IMR-90 (cell line): ENCODE measurements around the gene TRIM75. TPM values are rescaled to one million over a fixed set of nuclear protein-coding genes. Genes with fewer than 3 reads are reported as not detected.

ENCODE experiments used
- ATAC-seq: fragments of 200-7000 bp; cut with Tn5 transposase; 2 replicates; pipeline ENCODE4 v1.9.1; 2020; ENCODE audit warnings: low read depth, mild to moderate bottlenecking, moderate library complexity
- BruUV-seq: library from RNA; stranded (reverse); fragments of 400-500 nt; replicated peaks from 2 replicates; lab custom pipeline; 2021; lab: Mats Ljungman, UMichigan
- CTCF ChIA-PET: fragments of 300-600 bp; formaldehyde crosslinking; extraction: SDS; loops from one replicate; lab custom pipeline; 2021; ENCODE audit warnings: antibody characterized with exemption; lab: Yijun Ruan, JAX
- POLR2A ChIA-PET: fragments of 300-600 bp; sonication (Branson Sonifier 250); formaldehyde crosslinking; loops from one replicate; lab custom pipeline; 2022; ENCODE audit warnings: antibody characterized with exemption; ENCODE audit not compliant: unreplicated experiment; lab: Charles Lee
- DNase-seq: peaks from one replicate; pipeline ENCODE4 v3.0.0; 2013
- H2AFZ ChIP-seq: replicated peaks from 2 replicates; pipeline ENCODE3; 2013; ENCODE audit warnings: low read length, mild to moderate bottlenecking; ENCODE audit not compliant: poor library complexity
- H2AK5ac ChIP-seq: 2 replicates; pipeline ENCODE4 v1.6.1; 2013; ENCODE audit warnings: low read depth, low read length, inconsistent platforms
- H2AK9ac ChIP-seq: replicated peaks from 2 replicates; pipeline ENCODE3; 2013; ENCODE audit warnings: mild to moderate bottlenecking, low read depth, low read length, moderate library complexity; ENCODE audit not compliant: poor library complexity
- H2BK120ac ChIP-seq: 2 replicates; pipeline ENCODE4 v1.6.1; 2013; ENCODE audit warnings: low read depth, low read length, inconsistent platforms
- H2BK15ac ChIP-seq: 3 replicates; pipeline ENCODE4 v1.6.1; 2013; ENCODE audit warnings: low read depth, low read length, inconsistent platforms
- H2BK20ac ChIP-seq: 2 replicates; pipeline ENCODE4 v1.6.1; 2013; ENCODE audit warnings: low read depth, mild to moderate bottlenecking, inconsistent platforms, low read length, moderate library complexity
- H2BK5ac ChIP-seq: 2 replicates; pipeline ENCODE4 v1.6.1; 2013; ENCODE audit warnings: mild to moderate bottlenecking, low read depth, low read length, inconsistent platforms; ENCODE audit not compliant: poor library complexity, severe bottlenecking
- H3K14ac ChIP-seq: replicated peaks from 2 replicates; pipeline ENCODE4 v1.6.1; 2013; ENCODE audit warnings: low read depth, low read length, inconsistent platforms
- H3K18ac ChIP-seq: 2 replicates; pipeline ENCODE4 v1.6.1; 2013; ENCODE audit warnings: low read depth, low read length, control low read depth
- H3K23ac ChIP-seq: 2 replicates; pipeline ENCODE4 v1.6.1; 2013; ENCODE audit warnings: low read depth, low read length, inconsistent platforms
- H3K27ac ChIP-seq: 2 replicates; pipeline ENCODE4 v1.5.1; 2013; ENCODE audit warnings: mild to moderate bottlenecking, control low read depth, low read length; ENCODE audit not compliant: insufficient read depth
- H3K27me3 ChIP-seq: 2 replicates; pipeline ENCODE4 v1.6.1; 2013; ENCODE audit warnings: low read length; ENCODE audit not compliant: control insufficient read depth, insufficient read depth
- H3K36me3 ChIP-seq: 2 replicates; pipeline ENCODE4 v1.6.1; 2013; ENCODE audit warnings: low read length, mixed read lengths; ENCODE audit not compliant: control insufficient read depth, insufficient read depth
- H3K4ac ChIP-seq: 2 replicates; pipeline ENCODE4 v1.6.1; 2013; ENCODE audit warnings: low read depth, low read length, inconsistent platforms
- H3K4me1 ChIP-seq: 2 replicates; pipeline ENCODE4 v1.6.1; 2013; ENCODE audit warnings: low read length, mixed read lengths; ENCODE audit not compliant: control insufficient read depth, insufficient read depth
- H3K4me2 ChIP-seq: 2 replicates; pipeline ENCODE4 v1.6.1; 2013; ENCODE audit warnings: low read depth, mild to moderate bottlenecking, control low read depth, low read length, moderate library complexity
- H3K4me3 ChIP-seq: 2 replicates; pipeline ENCODE4 v1.5.1; 2013; ENCODE audit warnings: low read depth, mild to moderate bottlenecking, control low read depth, low read length, moderate library complexity; ENCODE audit not compliant: insufficient read depth
- H3K56ac ChIP-seq: 2 replicates; pipeline ENCODE4 v1.6.1; 2013; ENCODE audit warnings: low read length, inconsistent platforms; ENCODE audit not compliant: insufficient read depth; ENCODE audit errors: extremely low read depth
- H3K79me1 ChIP-seq, 2 experiments: 2 replicates each; pipeline ENCODE4 v1.6.1; 2013; ENCODE audit warnings: low read length in 2 of 2, inconsistent platforms in 1 of 2, low read depth in 1 of 2
- H3K9ac ChIP-seq: 2 replicates; pipeline ENCODE4 v1.6.1; 2013; ENCODE audit warnings: low read depth, low read length, control low read depth
- H3K9me1 ChIP-seq: 2 replicates; pipeline ENCODE4 v1.6.1; 2013; ENCODE audit warnings: low read length, inconsistent platforms; ENCODE audit not compliant: insufficient read depth
- H3K9me3 ChIP-seq: 2 replicates; pipeline ENCODE4 v1.6.1; 2013; ENCODE audit warnings: low read length; ENCODE audit not compliant: control insufficient read depth, insufficient read depth
- H4K20me1 ChIP-seq: 2 replicates; pipeline ENCODE4 v1.6.1; 2013; ENCODE audit warnings: low read length, inconsistent platforms; ENCODE audit not compliant: insufficient read depth
- H4K5ac ChIP-seq: 2 replicates; pipeline ENCODE4 v1.6.1; 2013; ENCODE audit warnings: mild to moderate bottlenecking, low read depth, low read length, control low read depth
- H4K8ac ChIP-seq, 2 experiments: 2 replicates each; pipeline ENCODE4 v1.6.1; 2013; ENCODE audit warnings: low read depth in 2 of 2, low read length in 2 of 2, control low read depth in 1 of 2, inconsistent platforms in 1 of 2
- H4K91ac ChIP-seq: 2 replicates; pipeline ENCODE4 v1.6.1; 2013; ENCODE audit warnings: low read depth, low read length, inconsistent platforms; ENCODE audit not compliant: insufficient read depth
- BHLHE40 ChIP-seq: fragments of 150-350 bp; IDR thresholded peaks from 2 replicates; pipeline ENCODE4 v1.6.1; 2016; ENCODE audit warnings: mild to moderate bottlenecking, low read depth, low read length
- CEBPB ChIP-seq: IDR thresholded peaks from 2 replicates; pipeline ENCODE4 v1.6.1; 2012; ENCODE audit warnings: low read depth, low read length, improper control_type of control experiment
- ELK1 ChIP-seq: fragments of 150-350 bp; IDR thresholded peaks from 2 replicates; pipeline ENCODE4 v1.6.1; 2016; ENCODE audit warnings: low read depth, mild to moderate bottlenecking, low read length, moderate library complexity, borderline replicate concordance
- FOS ChIP-seq: fragments of 150-350 bp; IDR thresholded peaks from 2 replicates; pipeline ENCODE4 v1.6.1; 2016; ENCODE audit warnings: low read depth, low read length
- MAFK ChIP-seq: IDR thresholded peaks from 2 replicates; pipeline ENCODE4 v1.6.1; 2012; ENCODE audit warnings: low read depth, low read length, improper control_type of control experiment
- MAZ ChIP-seq: IDR thresholded peaks from 2 replicates; pipeline ENCODE4 v1.6.1; 2012; ENCODE audit warnings: low read depth, mild to moderate bottlenecking, low read length, improper control_type of control experiment, moderate library complexity, borderline replicate concordance
- MXI1 ChIP-seq: IDR thresholded peaks from 2 replicates; pipeline ENCODE4 v1.6.1; 2012; ENCODE audit warnings: low read depth, mild to moderate bottlenecking, low read length, moderate library complexity, borderline replicate concordance
- NFE2L2 ChIP-seq: fragments of 150-350 bp; IDR thresholded peaks from 2 replicates; pipeline ENCODE4 v1.6.1; 2016; ENCODE audit warnings: low read depth, mild to moderate bottlenecking, low read length
- RAD21 ChIP-seq: IDR thresholded peaks from 2 replicates; pipeline ENCODE4 v1.6.1; 2012; ENCODE audit warnings: low read length, improper control_type of control experiment
- RCOR1 ChIP-seq: IDR thresholded peaks from 2 replicates; pipeline ENCODE4 v1.6.1; 2012; ENCODE audit warnings: mild to moderate bottlenecking, low read length, improper control_type of control experiment; ENCODE audit not compliant: insufficient replicate concordance
- RFX5 ChIP-seq: IDR thresholded peaks from 2 replicates; pipeline ENCODE4 v1.8.0; 2012; ENCODE audit warnings: low read depth, mild to moderate bottlenecking, low read length, moderate library complexity
- SMC3 ChIP-seq: fragments of 150-350 bp; IDR thresholded peaks from 2 replicates; pipeline ENCODE4 v1.6.1; 2016; ENCODE audit warnings: low read depth, mild to moderate bottlenecking, antibody characterized with exemption, low read length, moderate library complexity
- WGBS, 2 experiments: methylation state at CpG; one replicate each; pipeline versions ENCODE4 v1.1.5 to v1.1.7; 2013; ENCODE audit warnings: missing lambda C conversion rate in 2 of 2; ENCODE audit not compliant: insufficient read length in 1 of 2; ENCODE audit errors: extremely low coverage in 2 of 2; 5-methylcytosine and 5-hydroxymethylcytosine counted together
- dilution Hi-C: fragments of 300-500 bp; cut with HindIII; formaldehyde crosslinking; loops from one replicate; pipeline ENCODE4 v1.14.3; 2018; ENCODE audit warnings: low sequenced_read_pairs; ENCODE audit not compliant: unreplicated experiment
- in situ Hi-C: fragments of 300-500 bp; cut with MboI; formaldehyde crosslinking; loops from 3 replicates; pipeline ENCODE4 v1.14.3; 2019; ENCODE audit warnings: low sequenced_read_pairs, inconsistent platforms, mixed read lengths
- intact Hi-C: fragments of 100-400 bp; cut with micrococcal nuclease; formaldehyde crosslinking; loops from 2 replicates; pipeline ENCODE4 v1.10.0; 2022
- polyA plus RNA-seq, 3 experiments: library from polyadenylated mRNA; depleted of rRNA; stranded (reverse); fragments of >200 nt; gene quantifications; 2 replicates each; pipeline ENCODE4 v1.2.3, GENCODE V29; 2012; ENCODE audit warnings: low replicate concordance in 1 of 3
- total RNA-seq: library from RNA; depleted of rRNA; stranded (reverse); fragments of >200 nt; gene quantifications from 2 replicates; pipeline ENCODE4 v1.2.3, GENCODE V29; 2012

The TRIM75 gene
- total and polyA plus RNA-seq, 2 of the 4 experiments (the other 2 are of a cell fraction): not detected

GRCh38 chr4:165094873-165095272 lies 41.2 kb downstream of the TRIM75 start:
- H3K9ac ChIP-seq: no peak overlapping the region
- H3K56ac ChIP-seq: no peak overlapping the region
- H2AFZ ChIP-seq: no peak overlapping the region
- H4K20me1 ChIP-seq: no peaks in the 10 kb centered on the region
- H4K91ac ChIP-seq: no peak overlapping the region
- no CpG with 5 or more reads among the region's 3 CpGs for WGBS, 2 experiments
- intact Hi-C loops (loop anchor here (5.0 kb wide), 1 partner anchor 1538 kb away; no protein-coding TSS in a partner anchor), in situ Hi-C loops (loop anchor here (10.0 kb wide), 1 partner anchor 320 kb away; no protein-coding TSS in a partner anchor), dilution Hi-C loops (no loop called here)
- H3K27me3 ChIP-seq: no peaks in the 10 kb centered on the region
- H2BK5ac ChIP-seq: no peak overlapping the region
- TF ChIP-seq RAD21: no peak
- no peak for TF ChIP-seq MAZ
- TF ChIP-seq BHLHE40: no peak
- no peak for TF ChIP-seq FOS
- no peak for TF ChIP-seq MXI1
- TF ChIP-seq NFE2L2: no peak
- TF ChIP-seq RCOR1: no peak
- no peak for TF ChIP-seq RFX5
- TF ChIP-seq SMC3: no peak
- no peak for TF ChIP-seq ELK1
- TF ChIP-seq MAFK: no peak
- TF ChIP-seq CEBPB: no peak
- no peak overlapping the region for H3K23ac ChIP-seq
- no peaks in the 10 kb centered on the region for H3K9me3 ChIP-seq
- H2AK9ac ChIP-seq: no peak overlapping the region
- H3K18ac ChIP-seq: no peak overlapping the region
- ChIA-PET POLR2A (no interaction called here), CTCF (no interaction called here)
- H3K9me1 ChIP-seq: no peaks in the 10 kb centered on the region
- no peak overlapping the region for H2AK5ac ChIP-seq
- no peak overlapping the region for H3K4me3 ChIP-seq
- H2BK15ac ChIP-seq: no peak overlapping the region
- H3K27ac ChIP-seq: no peak overlapping the region
- no peak overlapping the region for H2BK20ac ChIP-seq
- no TSS peak for BruUV-seq
- no peaks in the 10 kb centered on the region for H3K4me1 ChIP-seq
- no peak overlapping the region for H4K8ac ChIP-seq
- H3K14ac ChIP-seq: no peak overlapping the region
- no peak overlapping the region for H3K4me2 ChIP-seq
- no peak overlapping the region for H3K4ac ChIP-seq
- no peaks in the 10 kb centered on the region for H3K36me3 ChIP-seq
- no peaks in the 10 kb centered on the region for H3K79me1 ChIP-seq
- no peak overlapping the region for H4K5ac ChIP-seq
- DNase-seq: no peak
- ATAC-seq: no peak
- H2BK120ac ChIP-seq: no peak overlapping the region
